ENCODE results near the gene RBM6. TPM values are rescaled to one million over a fixed set of nuclear protein-coding genes. Genes with fewer than 3 reads are reported as not detected.

The RBM6 gene
- total RNA-seq, 1 experiment from 2014 or later, result 72.0 TPM

DNA sequence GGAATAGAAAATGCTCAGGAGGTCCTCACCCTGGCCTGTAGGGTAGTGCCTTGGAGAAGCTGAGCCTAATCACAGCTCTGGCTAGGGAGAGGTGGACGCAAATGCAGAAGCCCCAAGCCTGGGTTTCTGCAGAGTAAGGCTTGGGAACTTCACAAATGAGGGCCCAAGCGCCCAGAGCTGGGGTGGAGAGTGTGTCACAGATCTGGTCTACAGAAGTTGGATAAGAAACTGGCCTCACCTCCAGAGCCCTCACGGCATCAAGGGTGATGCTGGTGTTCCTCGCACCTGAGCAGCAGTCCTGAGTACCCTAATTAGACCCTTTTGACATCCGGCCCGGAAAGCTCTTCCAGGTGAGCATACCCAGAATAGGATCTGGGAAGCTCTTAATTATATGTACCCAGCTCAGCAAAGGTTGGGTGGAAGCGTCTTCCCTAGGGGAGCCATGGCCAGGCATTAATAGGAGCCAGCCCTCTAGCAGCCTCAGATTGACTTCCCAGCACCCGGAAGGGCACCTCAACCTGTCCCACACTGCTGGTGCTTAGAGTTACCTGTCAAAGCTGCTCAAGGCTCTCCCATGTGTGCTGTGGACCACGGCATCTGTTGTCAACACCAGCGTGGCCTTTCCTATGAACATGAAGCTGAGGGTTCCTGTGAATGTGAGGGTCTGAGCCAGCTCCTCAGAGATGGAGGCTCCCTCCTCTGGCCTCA lies 180.6 kb downstream of the RBM6 start:
- BruUV-seq (replicated peaks), result no TSS peak
- Histone ChIP-seq H3F3A (ENCODE audit: insufficient read depth, low read depth) (peaks cover 22% of the 10 kb centered on the region; the same call in 1 of the 2 replicates), H3K27me3 (ENCODE audit: insufficient read depth, low read depth) (no peaks in the 10 kb centered on the region), H3K79me2 (ENCODE audit: low read depth) (no peaks in the 10 kb centered on the region), H3K4me1 (replicated peaks; ENCODE audit: insufficient read depth) (0 out of 2 replicates have a peak, but pooled peaks cover 4% of the 10 kb centered on the region), H3K9me3 (ENCODE audit: insufficient read depth, low read depth) (no peaks in the 10 kb centered on the region), H3K36me3 (ENCODE audit: low read depth) (no peaks in the 10 kb centered on the region), H4K20me1 (ENCODE audit: insufficient read depth) (peaks cover 18% of the 10 kb centered on the region), H3K4me3 (no peak overlapping the region), H3K27ac (no peak overlapping the region), H2AFZ (no peak overlapping the region), H3K9me2 (ENCODE audit: insufficient read depth) (no peaks in the 10 kb centered on the region), H3K4me2 (no peak overlapping the region)
- ChIA-PET POLR2A (ENCODE audit: unreplicated experiment) (interaction anchor here (0.5 to 0.7 kb wide), 2 partner anchors 20 to 65 kb away, joined by 3 to 9 read pairs; no protein-coding TSS in a partner anchor), CTCF (interaction anchor here (0.5 kb wide), 1 partner anchor 692 kb away, joined by 6 read pairs; no protein-coding TSS in a partner anchor)
- intact Hi-C loops (cut with micrococcal nuclease; ENCODE audit: unreplicated experiment), result loop anchor here (1.0 to 10.0 kb wide), 5 partner anchors 35 to 434 kb away; partner anchors contain the start of gene SEMA3F
- no peak for TF ChIP-seq EZH2 (IDR thresholded peaks at IDR 0.05; ENCODE audit: low read depth)
- TF ChIP-seq, protein P1, sequence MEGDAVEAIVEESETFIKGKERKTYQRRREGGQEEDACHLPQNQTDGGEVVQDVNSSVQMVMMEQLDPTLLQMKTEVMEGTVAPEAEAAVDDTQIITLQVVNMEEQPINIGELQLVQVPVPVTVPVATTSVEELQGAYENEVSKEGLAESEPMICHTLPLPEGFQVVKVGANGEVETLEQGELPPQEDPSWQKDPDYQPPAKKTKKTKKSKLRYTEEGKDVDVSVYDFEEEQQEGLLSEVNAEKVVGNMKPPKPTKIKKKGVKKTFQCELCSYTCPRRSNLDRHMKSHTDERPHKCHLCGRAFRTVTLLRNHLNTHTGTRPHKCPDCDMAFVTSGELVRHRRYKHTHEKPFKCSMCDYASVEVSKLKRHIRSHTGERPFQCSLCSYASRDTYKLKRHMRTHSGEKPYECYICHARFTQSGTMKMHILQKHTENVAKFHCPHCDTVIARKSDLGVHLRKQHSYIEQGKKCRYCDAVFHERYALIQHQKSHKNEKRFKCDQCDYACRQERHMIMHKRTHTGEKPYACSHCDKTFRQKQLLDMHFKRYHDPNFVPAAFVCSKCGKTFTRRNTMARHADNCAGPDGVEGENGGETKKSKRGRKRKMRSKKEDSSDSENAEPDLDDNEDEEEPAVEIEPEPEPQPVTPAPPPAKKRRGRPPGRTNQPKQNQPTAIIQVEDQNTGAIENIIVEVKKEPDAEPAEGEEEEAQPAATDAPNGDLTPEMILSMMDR (conservative IDR thresholded peaks at IDR 0.05), result no peak
- no peak for DNase-seq

DNA sequence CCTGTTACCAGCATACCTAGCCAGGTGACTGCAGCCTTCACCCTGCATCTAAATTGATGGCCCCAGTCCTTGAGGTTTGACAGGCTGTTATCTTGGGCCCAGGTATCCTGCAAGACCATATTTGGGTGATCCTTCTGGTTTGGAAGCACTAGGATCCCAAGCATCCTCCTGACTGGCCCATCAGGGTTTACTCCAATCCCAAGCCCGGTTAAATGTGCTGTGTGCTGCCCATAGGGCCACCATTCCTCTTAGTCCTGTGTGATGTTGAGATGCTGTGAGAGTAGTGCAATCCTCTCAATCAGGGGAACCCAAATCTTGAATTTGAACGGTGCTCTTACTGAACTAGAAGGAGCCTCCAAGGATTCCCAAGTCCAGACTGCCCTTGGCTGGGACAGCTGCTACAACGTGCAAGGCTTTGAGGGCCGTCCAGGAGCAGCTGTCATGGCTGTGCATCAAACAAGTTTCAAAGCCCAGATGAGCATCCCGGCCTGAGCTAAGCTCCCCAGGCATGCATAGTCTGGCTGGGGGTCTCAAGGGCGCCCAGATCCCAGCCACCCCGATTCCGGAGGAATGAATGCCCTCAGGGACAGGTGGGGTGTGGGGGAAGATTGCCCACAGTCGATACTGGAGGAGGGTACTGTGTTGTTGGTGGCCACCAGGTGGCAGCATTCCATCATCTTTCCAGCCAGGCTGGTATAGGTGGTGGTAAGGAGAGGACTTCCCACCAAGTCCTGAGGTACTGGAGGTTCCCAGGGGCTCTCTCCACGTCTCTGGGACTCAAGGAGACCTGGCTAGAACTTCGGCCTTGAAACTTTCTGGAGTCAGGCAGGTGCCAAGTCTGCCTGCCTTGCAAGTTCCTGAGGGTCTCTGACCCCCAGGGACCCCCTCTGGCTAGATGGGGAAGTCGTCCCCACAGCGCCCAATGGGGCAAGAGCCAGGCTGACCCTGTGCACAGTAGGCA lies 181.4 kb downstream of the RBM6 start:
- ChIA-PET POLR2A (ENCODE audit: unreplicated experiment) (interaction anchor here (0.5 to 0.7 kb wide), 2 partner anchors 65 to 121 kb away, joined by 3 to 5 read pairs; no protein-coding TSS in a partner anchor), CTCF (interaction anchor here (0.5 to 0.6 kb wide), 2 partner anchors 17 to 693 kb away, joined by 4 to 6 read pairs; no protein-coding TSS in a partner anchor)
- H3F3A ChIP-seq (ENCODE audit: insufficient read depth, low read depth), result peaks cover 22% of the 10 kb centered on the region; the same call in 1 of the 2 replicates
- no peak overlapping the region for H3K4me3 ChIP-seq
- intact Hi-C loops (cut with micrococcal nuclease; ENCODE audit: unreplicated experiment), result loop anchor here (1.0 to 10.0 kb wide), 5 partner anchors 34 to 433 kb away; partner anchors contain the start of gene SEMA3F
- H3K79me2 ChIP-seq (ENCODE audit: low read depth), result no peaks in the 10 kb centered on the region
- no peaks in the 10 kb centered on the region for H3K9me3 ChIP-seq (ENCODE audit: insufficient read depth, low read depth)
- H3K4me1 ChIP-seq (replicated peaks; ENCODE audit: insufficient read depth), result 0 out of 2 replicates have a peak, but pooled peaks cover 4% of the 10 kb centered on the region
- H3K36me3 ChIP-seq (ENCODE audit: low read depth), result no peaks in the 10 kb centered on the region
- H2AFZ ChIP-seq, result no peak overlapping the region
- TF ChIP-seq, protein P1 (conservative IDR thresholded peaks at IDR 0.05), result peak; percentile 87
- no peak for TF ChIP-seq EZH2 (IDR thresholded peaks at IDR 0.05; ENCODE audit: low read depth)
- H3K4me2 ChIP-seq, result no peak overlapping the region
- H3K9me2 ChIP-seq (ENCODE audit: insufficient read depth), result no peaks in the 10 kb centered on the region
- H3K27me3 ChIP-seq (ENCODE audit: insufficient read depth, low read depth), result no peaks in the 10 kb centered on the region
- peaks cover 18% of the 10 kb centered on the region for H4K20me1 ChIP-seq (ENCODE audit: insufficient read depth)
- DNase-seq, result peak; percentile 63 to 76
- H3K27ac ChIP-seq, result no peak overlapping the region
- BruUV-seq (replicated peaks), result TSS peak; percentile 18

DNA sequence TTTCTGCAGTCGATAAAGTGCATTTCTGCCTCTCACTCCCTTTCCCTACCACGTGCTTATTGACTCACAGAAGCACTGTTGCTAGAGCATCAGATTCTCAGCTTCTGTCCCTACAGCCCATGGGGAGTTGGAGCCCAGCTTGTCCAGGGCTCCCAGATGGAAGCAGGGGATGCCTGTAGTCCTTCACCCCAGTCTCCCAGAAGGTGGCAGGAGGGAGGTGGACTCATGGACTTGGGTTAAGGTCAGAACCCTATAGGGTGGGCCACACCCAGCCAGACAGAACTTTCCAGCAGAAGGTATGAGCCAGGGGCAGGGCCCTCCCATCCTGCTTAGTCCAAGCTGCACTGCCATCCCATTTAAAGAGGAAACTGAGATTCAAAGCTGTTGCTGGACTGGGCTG lies 182.1 kb downstream of the RBM6 start:
- no peak for TF ChIP-seq EZH2 (IDR thresholded peaks at IDR 0.05; ENCODE audit: low read depth)
- TF ChIP-seq, protein P1 (conservative IDR thresholded peaks at IDR 0.05), result no peak
- H3K9me3 ChIP-seq (ENCODE audit: insufficient read depth, low read depth), result no peaks in the 10 kb centered on the region
- intact Hi-C loops (cut with micrococcal nuclease; ENCODE audit: unreplicated experiment), result loop anchor here (5.0 to 10.0 kb wide), 2 partner anchors 150 to 433 kb away; no protein-coding TSS in a partner anchor
- no peak for DNase-seq
- H3K4me3 ChIP-seq, result no peak overlapping the region
- no peaks in the 10 kb centered on the region for H3K36me3 ChIP-seq (ENCODE audit: low read depth)
- BruUV-seq (replicated peaks), result no TSS peak
- no peaks in the 10 kb centered on the region for H3K27me3 ChIP-seq (ENCODE audit: insufficient read depth, low read depth)
- H2AFZ ChIP-seq, result no peak overlapping the region
- no peaks in the 10 kb centered on the region for H3K79me2 ChIP-seq (ENCODE audit: low read depth)
- ChIA-PET CTCF (no interaction called here), POLR2A (ENCODE audit: unreplicated experiment) (interaction anchor here (0.7 kb wide), 1 partner anchor 58 kb away, joined by 3 read pairs; no protein-coding TSS in a partner anchor)
- H3F3A ChIP-seq (ENCODE audit: insufficient read depth, low read depth), result peaks cover 22% of the 10 kb centered on the region; the same call in 1 of the 2 replicates
- 0 out of 2 replicates have a peak, but pooled peaks cover 4% of the 10 kb centered on the region for H3K4me1 ChIP-seq (replicated peaks; ENCODE audit: insufficient read depth)
- no peak overlapping the region for H3K27ac ChIP-seq
- H4K20me1 ChIP-seq (ENCODE audit: insufficient read depth), result peaks cover 18% of the 10 kb centered on the region
- no peak overlapping the region for H3K4me2 ChIP-seq
- H3K9me2 ChIP-seq (ENCODE audit: insufficient read depth), result no peaks in the 10 kb centered on the region

Measured in PC-9 (cell line).